ENCODE data around the gene LHFPL6.

GRCh38 chr13:39571502-39572092 lies 31.4 kb downstream of the LHFPL6 start:
- TF ChIP-seq TARDBP (IDR thresholded peaks at IDR 0.05) (no peak), SUZ12 (IDR thresholded peaks at IDR 0.05) (no peak), SP1 (IDR thresholded peaks at IDR 0.05) (no peak), FOXM1 (IDR thresholded peaks at IDR 0.05; ENCODE audit: borderline replicate concordance) (no peak), FOXA1 (IDR thresholded peaks at IDR 0.05) (no peak), NFRKB (IDR thresholded peaks at IDR 0.05) (no peak), BHLHE40 (IDR thresholded peaks at IDR 0.05; ENCODE audit: borderline replicate concordance) (no peak)

Data from HEK293T (cell line).